SJCRH30 (cell line): ENCODE results near the gene WSCD2. TPM values are rescaled to one million over a fixed set of nuclear protein-coding genes. Genes with fewer than 3 reads are reported as not detected.

Experiments used
- DNase-seq, 2 experiments: peaks; one replicate each; pipeline ENCODE4 v3.0.0-alpha.2; 2015 to 2020
- H3K27ac ChIP-seq: fragments of 250-450 bp; sonication (Bioruptor Pico); 2 replicates; pipeline ENCODE4 v1.5.1; 2020; ENCODE audit warnings: mild to moderate bottlenecking, moderate library complexity
- H3K27me3 ChIP-seq: fragments of 250-450 bp; sonication (Bioruptor Pico); 2 replicates; pipeline ENCODE4 v1.5.1; 2020; ENCODE audit warnings: mild to moderate bottlenecking, moderate library complexity
- H3K36me3 ChIP-seq: fragments of 250-450 bp; sonication (Bioruptor Pico); 2 replicates; pipeline ENCODE4 v1.5.1; 2020; ENCODE audit warnings: mild to moderate bottlenecking, moderate library complexity
- H3K4me1 ChIP-seq: fragments of 250-450 bp; sonication (Bioruptor Pico); 2 replicates; pipeline ENCODE4 v1.5.1; 2020; ENCODE audit warnings: mild to moderate bottlenecking, moderate library complexity
- H3K4me3 ChIP-seq: fragments of 250-450 bp; sonication (Bioruptor Pico); 2 replicates; pipeline ENCODE4 v1.5.1; 2020; ENCODE audit warnings: mild to moderate bottlenecking, moderate library complexity
- H3K9me3 ChIP-seq: fragments of 250-450 bp; sonication (Bioruptor Pico); replicated peaks from 2 replicates; pipeline ENCODE4 v1.5.1; 2020; ENCODE audit warnings: mild to moderate bottlenecking, moderate library complexity
- total RNA-seq: library from RNA; depleted of rRNA; stranded (reverse); fragments of >200 nt; shearing (Covaris generic); gene quantifications from 2 replicates; pipeline ENCODE4 v1.2.3, GENCODE V29; 2014

The WSCD2 gene
- total RNA-seq, 1 experiment from 2014 or later = not detected

DNA sequence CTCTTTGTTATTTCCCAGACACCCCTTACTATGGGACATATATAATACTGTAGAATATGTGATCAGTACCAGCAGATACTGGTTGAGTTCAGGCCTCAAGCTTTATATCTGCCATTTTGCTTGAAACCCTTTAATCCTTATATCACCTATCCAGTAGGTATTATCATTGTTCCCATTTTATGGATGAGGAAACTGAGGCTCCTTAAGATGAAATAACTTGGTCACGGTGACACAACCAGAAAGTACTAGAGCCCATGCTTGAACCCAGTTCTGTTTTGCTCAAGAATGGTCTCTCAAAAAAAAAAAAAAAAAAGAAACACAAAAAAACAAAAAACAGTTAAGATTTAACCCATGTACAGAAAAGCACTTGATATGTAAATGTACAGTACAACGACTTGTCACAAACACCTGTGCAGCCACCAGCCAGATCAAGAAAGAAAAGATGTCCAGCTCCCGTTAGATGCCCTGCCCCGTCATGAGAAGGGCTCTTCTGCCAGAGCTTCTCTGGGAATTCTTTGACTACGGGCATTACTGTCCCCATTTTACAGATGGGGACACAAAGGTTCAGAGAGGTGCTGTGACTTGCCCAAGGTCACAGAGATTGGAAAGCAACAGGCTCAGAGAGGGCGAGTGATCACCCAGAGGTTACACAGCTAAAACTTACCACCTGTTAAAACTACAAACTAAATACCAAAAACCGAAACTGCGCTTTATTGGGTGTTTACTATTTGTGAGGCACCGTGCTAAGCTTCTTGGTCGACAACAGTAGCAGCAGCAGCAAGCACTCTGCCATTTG, 669 bp upstream of the WSCD2 start:
- no peak overlapping the region for H3K27ac ChIP-seq
- H3K36me3 ChIP-seq = no peaks in the 10 kb centered on the region
- no peak for DNase-seq
- no peaks in the 10 kb centered on the region for H3K9me3 ChIP-seq
- H3K4me3 ChIP-seq = no peak overlapping the region
- H3K4me1 ChIP-seq = no peaks in the 10 kb centered on the region
- no peaks in the 10 kb centered on the region; the same call in 1 of the 2 replicates for H3K27me3 ChIP-seq

DNA sequence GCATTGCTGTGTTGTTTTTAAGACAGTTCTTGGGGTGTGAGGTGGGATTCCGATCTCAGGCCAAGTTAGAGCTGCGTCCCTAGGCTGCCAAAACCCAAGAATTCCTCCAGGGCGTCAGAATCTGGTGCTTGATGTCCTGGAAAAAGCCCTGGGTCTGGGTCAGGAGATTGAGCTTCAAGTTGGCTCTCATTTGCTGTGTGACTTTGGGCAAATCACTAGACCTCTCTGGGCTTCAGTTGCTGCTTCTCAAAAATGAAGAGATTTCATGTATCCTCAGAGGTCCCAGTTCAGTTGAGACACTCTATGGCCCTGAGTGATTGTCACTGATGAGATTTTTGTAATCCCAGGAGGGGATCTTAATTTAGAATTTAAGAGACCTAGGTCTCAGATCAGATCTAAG, 1.9 kb downstream of the WSCD2 start:
- Histone ChIP-seq H3K36me3 (no peaks in the 10 kb centered on the region), H3K9me3 (no peaks in the 10 kb centered on the region), H3K4me3 (no peak overlapping the region), H3K27me3 (no peaks in the 10 kb centered on the region; the same call in 1 of the 2 replicates), H3K4me1 (no peaks in the 10 kb centered on the region), H3K27ac (no peak overlapping the region)
- DNase-seq = no peak

DNA sequence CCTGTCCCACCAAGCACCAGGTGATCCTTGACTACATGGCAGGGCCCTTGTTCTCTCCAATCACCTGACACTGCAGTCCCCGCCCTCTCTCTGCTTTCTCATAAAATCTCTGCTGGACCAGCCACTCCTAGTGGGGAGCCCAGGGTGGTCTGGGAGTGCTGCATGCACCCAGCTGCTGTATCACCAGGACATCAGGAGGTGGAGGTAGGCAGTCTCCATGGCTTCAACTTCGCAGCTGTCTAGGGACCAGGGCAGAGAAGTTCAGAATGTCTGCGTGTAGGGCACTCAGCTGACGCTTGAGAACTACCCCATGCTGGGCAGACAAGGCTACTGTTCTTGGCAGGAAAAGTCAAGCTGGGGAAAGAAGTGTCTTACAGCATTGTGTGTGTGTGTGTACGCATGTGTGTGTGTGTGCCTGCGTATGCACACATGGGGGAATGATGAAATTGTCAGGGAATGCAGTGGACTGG, 2.6 kb downstream of the WSCD2 start:
- Histone ChIP-seq H3K36me3 (no peaks in the 10 kb centered on the region), H3K4me1 (no peaks in the 10 kb centered on the region), H3K9me3 (no peaks in the 10 kb centered on the region), H3K4me3 (no peak overlapping the region), H3K27me3 (no peaks in the 10 kb centered on the region; the same call in 1 of the 2 replicates), H3K27ac (no peak overlapping the region)
- DNase-seq = no peak

DNA sequence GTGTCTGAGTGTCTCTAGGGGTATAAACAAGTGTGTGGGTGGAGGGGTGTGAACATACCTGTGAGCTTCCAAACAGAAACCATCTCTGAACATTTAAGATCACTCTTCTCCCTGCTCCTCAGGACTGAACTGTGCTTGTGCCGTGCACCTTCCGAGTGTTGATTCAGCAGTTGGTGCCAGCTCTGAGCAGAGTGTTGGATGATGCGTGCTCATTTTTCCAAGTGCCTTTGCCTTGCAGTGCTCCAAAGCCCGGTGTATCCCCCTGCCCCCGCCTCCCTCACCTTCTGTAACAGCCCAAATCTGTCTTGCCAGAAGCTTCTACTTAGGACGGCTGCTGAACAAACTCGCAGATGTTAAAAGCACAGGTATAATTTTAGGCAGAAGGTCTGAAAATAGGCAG, 4.4 kb downstream of the WSCD2 start:
- Histone ChIP-seq H3K4me3 (no peak overlapping the region), H3K27me3 (no peaks in the 10 kb centered on the region; the same call in 1 of the 2 replicates), H3K36me3 (no peaks in the 10 kb centered on the region), H3K9me3 (no peaks in the 10 kb centered on the region), H3K27ac (no peak overlapping the region), H3K4me1 (no peaks in the 10 kb centered on the region)
- DNase-seq = no peak

DNA sequence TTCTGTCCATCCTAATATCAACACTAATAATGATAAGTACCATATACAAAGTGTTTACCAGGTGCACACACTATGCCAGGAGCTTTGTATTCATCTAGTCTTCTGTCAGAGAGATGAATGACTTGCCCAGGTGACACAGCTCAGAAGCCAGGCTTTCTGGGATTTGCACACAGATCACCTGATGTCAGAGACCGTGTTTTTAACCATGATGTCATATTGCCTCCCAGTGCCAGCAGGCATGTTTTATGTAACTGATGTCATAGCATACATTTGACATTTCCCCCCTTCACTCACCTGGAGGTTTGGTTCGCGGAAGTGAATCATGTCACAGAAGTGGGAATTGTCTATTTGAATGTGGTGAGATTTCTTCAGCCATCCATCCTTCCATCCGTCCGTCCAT, 5.7 kb downstream of the WSCD2 start:
- Histone ChIP-seq H3K9me3 (no peaks in the 10 kb centered on the region), H3K27me3 (no peaks in the 10 kb centered on the region; the same call in 1 of the 2 replicates), H3K27ac (no peak overlapping the region), H3K4me3 (no peak overlapping the region), H3K4me1 (no peaks in the 10 kb centered on the region), H3K36me3 (no peaks in the 10 kb centered on the region)
- DNase-seq = no peak

DNA sequence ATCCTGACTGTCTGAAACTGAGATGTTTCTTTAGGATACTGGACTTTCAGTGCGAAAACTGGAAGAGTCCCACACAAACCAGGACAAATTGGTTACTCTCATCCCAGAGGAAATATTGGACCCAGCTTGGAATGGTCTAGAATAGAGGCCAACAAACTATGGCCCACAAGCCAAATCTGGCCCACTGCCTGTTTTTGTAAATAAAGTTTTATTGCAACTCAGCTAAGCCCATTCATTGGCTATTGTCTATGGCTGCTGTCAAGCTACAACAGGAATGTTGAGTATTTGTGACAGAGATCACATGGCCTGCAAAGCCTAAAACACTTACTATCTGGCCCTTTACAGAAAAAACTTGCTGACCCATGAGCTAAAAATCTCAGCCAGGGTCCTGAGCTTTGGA, 6.5 kb downstream of the WSCD2 start:
- no peak overlapping the region for H3K4me3 ChIP-seq
- no peak for DNase-seq
- no peaks in the 10 kb centered on the region; the same call in 1 of the 2 replicates for H3K27me3 ChIP-seq
- no peak overlapping the region for H3K27ac ChIP-seq
- no peaks in the 10 kb centered on the region for H3K36me3 ChIP-seq
- H3K4me1 ChIP-seq = no peaks in the 10 kb centered on the region
- H3K9me3 ChIP-seq = no peaks in the 10 kb centered on the region

DNA sequence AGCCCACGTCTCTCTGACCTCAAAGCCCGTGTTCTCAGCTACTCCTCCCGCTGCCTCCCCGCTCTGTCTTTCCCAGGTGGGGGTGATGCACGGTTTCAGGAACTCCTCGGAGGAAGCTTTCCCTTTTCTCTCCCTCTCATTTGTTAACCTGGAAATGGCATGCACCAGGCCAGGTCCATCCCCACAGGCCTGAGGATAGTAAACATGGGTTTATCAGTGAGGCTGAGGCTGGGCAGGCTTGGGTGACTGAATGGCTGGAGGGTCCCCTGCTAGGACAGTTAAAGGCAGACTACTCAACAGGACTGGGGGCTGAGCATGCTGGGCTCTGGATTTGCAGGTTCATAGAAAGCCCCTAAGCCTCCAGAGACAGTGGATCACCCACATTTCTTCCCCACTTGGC, 7.6 kb downstream of the WSCD2 start:
- H3K9me3 ChIP-seq = no peaks in the 10 kb centered on the region
- H3K27ac ChIP-seq = no peak overlapping the region
- H3K27me3 ChIP-seq = no peaks in the 10 kb centered on the region

DNA sequence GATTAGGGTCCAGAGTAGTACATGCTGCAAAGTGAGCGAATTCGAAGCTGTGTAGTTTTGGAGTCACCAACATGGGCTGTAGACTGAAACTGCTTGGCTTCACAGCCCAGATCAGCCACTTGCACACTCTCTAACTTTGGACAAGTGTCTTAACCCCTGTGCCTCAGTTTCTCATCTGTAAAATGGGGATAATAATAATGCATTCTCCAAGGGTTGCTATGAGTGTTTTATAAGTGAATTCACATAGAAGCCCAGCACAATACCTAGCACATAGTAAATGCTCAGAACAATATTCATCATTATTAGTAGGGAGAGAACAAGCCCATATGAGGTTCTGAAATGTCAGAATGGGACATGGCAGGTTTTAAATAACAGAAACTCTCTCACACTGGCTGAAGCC, 10.4 kb downstream of the WSCD2 start:
- no peaks in the 10 kb centered on the region for H3K4me1 ChIP-seq
- H3K27ac ChIP-seq = no peak overlapping the region
- H3K4me3 ChIP-seq = no peak overlapping the region
- H3K9me3 ChIP-seq = no peaks in the 10 kb centered on the region
- no peaks in the 10 kb centered on the region for H3K27me3 ChIP-seq
- H3K36me3 ChIP-seq = no peaks in the 10 kb centered on the region
- no peak for DNase-seq

More for the DNA sequence above, 7.6 kb downstream of the WSCD2 start:
- no peaks in the 10 kb centered on the region for H3K4me1 ChIP-seq
- no peak for DNase-seq
- no peaks in the 10 kb centered on the region for H3K36me3 ChIP-seq
- no peak overlapping the region for H3K4me3 ChIP-seq

DNA sequence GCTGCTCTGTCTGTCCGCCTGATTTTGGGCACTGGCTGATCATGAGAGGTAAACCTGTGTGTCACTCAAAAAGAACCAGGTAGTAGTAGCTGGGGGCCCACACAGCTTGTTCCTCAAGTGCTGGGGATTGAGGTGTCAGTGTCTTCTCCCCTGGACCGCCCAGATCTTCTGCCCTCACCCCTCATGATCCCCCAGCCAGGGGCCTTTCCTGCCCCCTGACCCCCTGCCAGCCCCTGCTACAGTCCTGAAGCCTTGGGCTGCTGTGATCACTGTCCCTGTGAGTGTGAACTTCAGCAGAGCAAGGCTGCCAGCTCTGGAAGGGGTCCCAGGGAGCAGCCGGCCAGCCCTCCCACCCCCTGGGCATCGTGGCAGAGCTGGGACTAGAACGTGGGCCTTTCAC, 11.4 kb downstream of the WSCD2 start:
- no peaks in the 10 kb centered on the region for H3K27me3 ChIP-seq
- H3K9me3 ChIP-seq = no peaks in the 10 kb centered on the region
- DNase-seq = no peak
- H3K4me3 ChIP-seq = no peak overlapping the region
- H3K36me3 ChIP-seq = no peaks in the 10 kb centered on the region
- H3K27ac ChIP-seq = no peak overlapping the region
- no peaks in the 10 kb centered on the region for H3K4me1 ChIP-seq

DNA sequence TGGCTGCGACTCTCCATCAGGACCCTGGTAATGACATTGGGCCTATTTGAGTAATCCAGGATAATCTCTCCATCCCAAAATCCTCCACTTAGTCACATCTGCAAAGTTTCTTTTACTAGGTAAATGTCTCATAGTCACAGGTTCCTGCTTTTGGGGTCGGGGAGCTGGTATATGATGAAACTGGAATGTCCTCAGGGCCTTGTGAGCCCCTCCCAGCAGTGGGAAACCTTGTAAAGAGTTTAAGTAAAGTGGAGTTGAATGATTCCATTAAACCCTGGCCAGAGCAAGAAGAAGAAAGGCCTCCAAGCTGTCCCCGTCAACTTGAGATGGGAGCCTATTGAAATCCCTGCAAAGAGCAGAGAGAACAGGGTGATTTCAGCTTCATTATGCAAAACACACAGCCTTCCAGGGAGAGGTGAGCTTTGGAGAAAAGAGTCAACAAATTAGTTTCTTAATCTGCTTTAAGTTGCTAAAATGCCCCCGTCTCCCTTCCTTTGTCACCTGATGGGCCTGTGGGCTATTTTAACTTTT, 12.6 kb downstream of the WSCD2 start:
- Histone ChIP-seq H3K27ac (no peak overlapping the region), H3K27me3 (no peaks in the 10 kb centered on the region), H3K9me3 (no peaks in the 10 kb centered on the region), H3K4me3 (no peak overlapping the region), H3K4me1 (no peaks in the 10 kb centered on the region), H3K36me3 (no peaks in the 10 kb centered on the region)
- DNase-seq = no peak

DNA sequence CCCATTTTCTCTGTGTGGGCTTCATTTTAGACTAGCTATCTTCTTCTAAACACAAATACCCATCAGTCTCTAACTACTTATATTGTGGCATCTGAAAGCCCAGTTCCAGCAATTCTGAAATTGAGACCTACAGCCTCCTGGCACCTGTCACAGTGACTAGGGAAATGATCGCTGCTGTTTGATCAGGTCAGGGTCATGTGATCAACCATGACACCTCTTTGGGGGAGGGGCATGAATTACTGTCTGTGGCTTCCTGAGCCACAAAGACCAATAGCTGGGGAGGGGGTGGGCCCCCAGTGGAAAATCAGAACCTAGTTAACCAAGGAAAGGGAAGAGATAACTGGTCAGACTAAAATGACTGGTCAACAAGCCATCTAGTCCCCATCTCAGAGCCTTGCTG, 14.1 kb downstream of the WSCD2 start:
- H3K4me3 ChIP-seq = no peak overlapping the region
- H3K27me3 ChIP-seq = no peaks in the 10 kb centered on the region
- no peaks in the 10 kb centered on the region for H3K9me3 ChIP-seq
- H3K36me3 ChIP-seq = no peaks in the 10 kb centered on the region
- no peaks in the 10 kb centered on the region for H3K4me1 ChIP-seq
- no peak for DNase-seq
- no peak overlapping the region for H3K27ac ChIP-seq

DNA sequence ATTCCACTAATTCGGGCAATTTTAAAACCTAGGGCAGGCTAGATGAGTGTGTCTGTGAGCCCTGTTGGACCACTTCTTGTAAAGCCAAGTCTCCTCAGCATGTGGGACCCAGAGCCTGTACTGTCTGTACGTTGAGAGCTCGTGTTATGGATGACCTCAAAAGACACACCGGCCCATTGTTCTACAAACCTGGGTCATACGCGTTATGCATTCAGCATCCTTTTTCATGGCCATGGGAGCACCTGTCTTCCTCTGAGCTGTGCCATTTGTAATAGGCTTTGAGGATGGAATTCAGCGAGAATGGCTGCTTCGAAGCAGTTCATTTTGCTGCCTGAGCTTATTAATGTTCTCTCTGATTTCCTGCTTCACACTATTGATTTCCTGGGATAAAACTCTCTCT, 15.0 kb downstream of the WSCD2 start:
- H3K27ac ChIP-seq = no peak overlapping the region
- no peaks in the 10 kb centered on the region for H3K4me1 ChIP-seq
- H3K4me3 ChIP-seq = no peak overlapping the region
- no peaks in the 10 kb centered on the region for H3K9me3 ChIP-seq
- H3K27me3 ChIP-seq = no peaks in the 10 kb centered on the region
- DNase-seq = no peak
- no peaks in the 10 kb centered on the region for H3K36me3 ChIP-seq

DNA sequence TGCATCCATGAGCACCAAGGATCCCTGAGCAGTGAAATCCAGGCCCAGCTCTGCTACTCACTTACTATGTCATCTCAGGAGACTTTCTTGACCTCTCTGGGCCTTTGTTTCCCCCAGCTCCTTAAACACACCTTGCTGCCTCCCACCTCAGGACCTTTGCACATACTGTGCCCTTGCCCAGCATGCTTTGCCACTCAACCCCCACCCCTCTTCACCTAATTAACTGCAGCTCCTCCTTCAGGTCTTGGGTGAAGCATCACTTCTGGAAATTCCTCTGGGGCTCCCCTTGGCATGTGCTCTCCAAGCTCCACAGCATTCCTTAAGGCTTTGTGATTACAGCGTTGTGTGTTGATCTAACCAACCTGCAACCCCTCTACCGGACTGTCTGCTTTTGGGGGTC, 15.9 kb downstream of the WSCD2 start:
- no peak for DNase-seq
- H3K27me3 ChIP-seq = no peaks in the 10 kb centered on the region
- no peak overlapping the region for H3K27ac ChIP-seq
- H3K9me3 ChIP-seq = no peaks in the 10 kb centered on the region
- H3K4me3 ChIP-seq = no peak overlapping the region
- no peaks in the 10 kb centered on the region for H3K36me3 ChIP-seq
- no peaks in the 10 kb centered on the region for H3K4me1 ChIP-seq

DNA sequence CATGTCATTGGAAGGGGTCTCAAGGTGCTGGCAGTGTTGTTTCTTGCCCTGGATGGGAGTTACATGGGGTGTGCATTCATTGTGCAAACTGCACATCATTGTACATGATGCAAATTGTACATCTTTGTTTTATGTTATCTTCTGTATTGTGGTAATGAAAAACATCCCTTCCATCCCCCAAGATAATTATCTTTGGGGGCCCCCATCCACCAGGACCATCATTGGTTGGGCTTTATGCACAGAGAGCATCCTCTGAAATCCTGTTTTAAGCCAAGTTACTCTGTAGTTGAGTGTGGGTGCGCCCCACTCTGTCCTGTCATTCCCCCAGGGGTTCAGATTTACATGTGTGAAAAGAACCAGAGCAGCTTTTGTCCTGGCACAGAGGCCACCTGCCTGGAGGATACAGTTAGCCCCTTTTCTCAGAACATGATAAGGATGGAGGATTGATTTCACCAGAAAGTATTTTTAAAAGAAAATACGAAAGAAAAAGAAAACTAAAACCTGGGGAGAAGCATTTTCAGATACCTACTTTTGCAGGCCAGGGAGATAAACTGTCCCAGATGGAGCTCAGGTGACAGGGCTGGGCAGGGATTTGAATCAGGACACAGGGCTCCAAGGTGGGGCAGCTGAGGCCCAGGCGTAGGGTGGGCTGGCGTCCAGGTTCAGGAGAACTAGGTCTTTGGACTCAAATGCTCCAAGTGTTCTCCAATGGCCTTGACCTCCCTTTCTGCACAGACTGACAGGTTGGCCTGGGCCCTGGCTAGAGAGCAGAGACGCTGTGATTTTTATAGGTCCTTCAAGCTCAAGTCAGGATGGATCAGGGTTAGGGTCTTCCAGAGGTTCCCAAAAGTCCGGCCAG, 17.2 kb downstream of the WSCD2 start:
- H3K36me3 ChIP-seq = no peaks in the 10 kb centered on the region
- no peak overlapping the region for H3K4me3 ChIP-seq
- H3K9me3 ChIP-seq = no peaks in the 10 kb centered on the region
- H3K27ac ChIP-seq = no peak overlapping the region
- H3K27me3 ChIP-seq = no peaks in the 10 kb centered on the region
- no peaks in the 10 kb centered on the region for H3K4me1 ChIP-seq
- DNase-seq = no peak

DNA sequence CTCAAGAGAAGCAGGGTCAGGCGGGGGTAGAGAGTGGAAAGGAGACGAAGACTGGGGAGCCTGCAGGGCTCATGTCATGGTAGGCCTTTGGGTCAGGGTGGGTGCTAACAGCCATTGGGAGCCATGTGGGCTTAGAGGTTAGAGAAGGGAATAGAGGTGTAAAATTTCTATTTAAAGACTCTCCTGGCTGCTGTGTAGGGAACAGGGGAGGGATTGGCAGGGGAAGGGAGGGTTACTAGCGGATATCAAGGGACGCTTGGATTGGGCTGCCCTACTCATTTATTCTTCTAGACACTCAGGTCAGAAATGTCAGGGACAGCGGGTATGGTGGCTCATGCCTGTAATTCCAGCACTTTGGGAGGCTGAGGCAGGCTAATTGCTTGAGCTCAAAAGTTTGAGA, 18.2 kb downstream of the WSCD2 start:
- no peak for DNase-seq
- no peaks in the 10 kb centered on the region for H3K9me3 ChIP-seq
- no peak overlapping the region for H3K27ac ChIP-seq
- no peak overlapping the region for H3K4me3 ChIP-seq
- H3K4me1 ChIP-seq = no peaks in the 10 kb centered on the region
- H3K27me3 ChIP-seq = no peaks in the 10 kb centered on the region
- no peaks in the 10 kb centered on the region for H3K36me3 ChIP-seq
